Astrocyte of the spinal cord (primary cell): ENCODE results near the gene TMEM117.
"Not testable (repeated sequence)": the region's sequence is repeated elsewhere in the genome, so short reads cannot be mapped to it uniquely, and the experiment has no call there.

ENCODE experiments used
- DNase-seq: peaks from one replicate; pipeline ENCODE4 v3.0.0; 2011; ENCODE audit warnings: low read depth, low spot score
- H3K4me3 ChIP-seq: 2 replicates; pipeline ENCODE4 v1.5.1; 2011; ENCODE audit warnings: low read depth, mild to moderate bottlenecking, low read length, moderate library complexity
- CTCF ChIP-seq: IDR thresholded peaks from 2 replicates; pipeline ENCODE4 v1.5.1; 2012; ENCODE audit warnings: low read depth, mild to moderate bottlenecking, low read length, inconsistent platforms
- in situ Hi-C: cut with HindIII; loops from 2 replicates; pipeline ENCODE4 v1.10.0; 2017; ENCODE audit warnings: low sequenced_read_pairs

TMEM117 gene

GRCh38 chr12:44375694-44376093 is 539.8 kb downstream of the TMEM117 start:
- in situ Hi-C loops, result no loop called here
- DNase-seq, result no peak
- no peak for TF ChIP-seq CTCF
- H3K4me3 ChIP-seq, result no peak overlapping the region

GRCh38 chr12:44377443-44378187 is 541.7 kb downstream of the TMEM117 start:
- TF ChIP-seq CTCF, result no peak
- in situ Hi-C loops, result no loop called here
- H3K4me3 ChIP-seq, result no peak overlapping the region
- DNase-seq, result no peak

GRCh38 chr12:44379113-44379512 is 543.2 kb downstream of the TMEM117 start:
- DNase-seq, H3K4me3 ChIP-seq, in situ Hi-C loops: not testable (repeated sequence)

GRCh38 chr12:44379831-44380230 is 544.0 kb downstream of the TMEM117 start:
- no peak overlapping the region for H3K4me3 ChIP-seq
- TF ChIP-seq CTCF, result no peak
- no peak for DNase-seq
- in situ Hi-C loops, result no loop called here

GRCh38 chr12:44380861-44381260 is 545.0 kb downstream of the TMEM117 start:
- no peak for TF ChIP-seq CTCF

GRCh38 chr12:44381341-44381740 is 545.5 kb downstream of the TMEM117 start:
- TF ChIP-seq CTCF, result no peak
- no peak overlapping the region for H3K4me3 ChIP-seq
- DNase-seq, result no peak
- in situ Hi-C loops, result no loop called here

More at GRCh38 chr12:44380861-44381260, 545.0 kb downstream of the TMEM117 start:
- no peak for DNase-seq
- in situ Hi-C loops, result no loop called here
- H3K4me3 ChIP-seq, result no peak overlapping the region

GRCh38 chr12:44384136-44384535 is 548.3 kb downstream of the TMEM117 start:
- no peak for DNase-seq
- in situ Hi-C loops, result no loop called here
- no peak overlapping the region for H3K4me3 ChIP-seq
- no peak for TF ChIP-seq CTCF
